A549 treated with CpdA at 1 μM for 4 hours (cell line): ENCODE results near the gene ENPP6. TPM values are rescaled to one million over a fixed set of nuclear protein-coding genes. Genes with fewer than 3 reads are reported as not detected.

ENCODE experiments used
- total RNA-seq: library from RNA; stranded (reverse); fragments of 200-300 nt; extraction: Qiagen RNA extraction; gene quantifications from 5 replicates; pipeline ENCODE4 v1.2.3, GENCODE V29; 2022; ENCODE audit warnings: low read depth

Gene ENPP6
- total RNA-seq: not detected in 5 replicates

DNA sequence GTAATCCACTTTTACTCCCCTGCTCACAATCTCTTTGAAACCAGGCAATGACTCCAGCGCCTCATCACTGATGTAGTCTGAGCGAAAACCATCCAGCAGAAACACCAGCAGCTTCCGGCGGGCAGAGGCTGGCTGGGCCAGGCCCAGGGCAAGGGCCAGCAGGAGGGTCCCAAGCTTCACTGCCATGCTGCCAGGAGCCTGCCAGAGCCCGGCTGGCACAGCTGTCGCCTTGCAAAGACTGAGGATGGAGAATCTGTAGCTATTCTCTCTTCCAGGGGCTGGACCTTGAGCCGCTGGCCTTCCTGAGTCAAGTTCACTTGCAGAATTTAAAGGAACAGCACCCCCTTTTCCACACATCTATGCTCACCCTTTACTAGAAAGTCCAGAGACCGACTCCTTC, at the start of gene ENPP6:
TSS of gene ENPP6 (minus strand) at position 240 of the 400 bp plus-strand sequence. CDS start at position 186, 54 bp downstream.

